ENCODE data around the gene FRAT1. TPM values are rescaled to one million over a fixed set of nuclear protein-coding genes. Genes with fewer than 3 reads are reported as not detected.

The FRAT1 gene
- polyA plus RNA-seq, 3 donors: 3.4 to 4.6 (median 4.3) TPM

- DNase-seq (ENCODE audit: extremely low read depth in 1 of 11, low read depth in 9 of 11, low spot score in 4 of 11): peak in 1 of 11 donors; percentile 12
These were observed 36.5 kb downstream of the FRAT1 start for GRCh38 chr10:97355571-97355975.

GRCh38 chr10:97356318-97356914 lies 37.3 kb downstream of the FRAT1 start:
- no peak for DNase-seq (ENCODE audit: extremely low read depth in 1 of 11, low read depth in 9 of 11, low spot score in 4 of 11)

GRCh38 chr10:97356918-97357317 lies 37.8 kb downstream of the FRAT1 start:
- no peak for DNase-seq (ENCODE audit: extremely low read depth in 1 of 11, low read depth in 9 of 11, low spot score in 4 of 11)

- no peak for DNase-seq (ENCODE audit: extremely low read depth in 1 of 11, low read depth in 9 of 11, low spot score in 4 of 11)
These were observed 39.3 kb downstream of the FRAT1 start for GRCh38 chr10:97358349-97358748.

GRCh38 chr10:97358781-97359180 lies 39.7 kb downstream of the FRAT1 start:
- DNase-seq (ENCODE audit: extremely low read depth in 1 of 11, low read depth in 9 of 11, low spot score in 4 of 11): no peak

- no peak for DNase-seq (ENCODE audit: extremely low read depth in 1 of 11, low read depth in 9 of 11, low spot score in 4 of 11)
These were observed 41.9 kb downstream of the FRAT1 start for GRCh38 chr10:97360705-97361536.

GRCh38 chr10:97361537-97361901 lies 42.4 kb downstream of the FRAT1 start:
- DNase-seq (ENCODE audit: extremely low read depth in 1 of 11, low read depth in 9 of 11, low spot score in 4 of 11): no peak

GRCh38 chr10:97362310-97363033 lies 43.4 kb downstream of the FRAT1 start:
- no peak for DNase-seq (ENCODE audit: extremely low read depth in 1 of 11, low read depth in 9 of 11, low spot score in 4 of 11)

- DNase-seq (ENCODE audit: extremely low read depth in 1 of 11, low read depth in 9 of 11, low spot score in 4 of 11): no peak
These were observed 44.0 kb downstream of the FRAT1 start for GRCh38 chr10:97363071-97363470.

GRCh38 chr10:97365761-97366351 lies 46.8 kb downstream of the FRAT1 start:
- DNase-seq (ENCODE audit: extremely low read depth in 1 of 11, low read depth in 9 of 11, low spot score in 4 of 11): no peak

- no peak for DNase-seq (ENCODE audit: extremely low read depth in 1 of 11, low read depth in 9 of 11, low spot score in 4 of 11)
These were observed 47.5 kb downstream of the FRAT1 start for GRCh38 chr10:97366572-97366971.

GRCh38 chr10:97367126-97367649 lies 48.1 kb downstream of the FRAT1 start:
- DNase-seq (ENCODE audit: extremely low read depth in 1 of 11, low read depth in 9 of 11, low spot score in 4 of 11): no peak

Other genes with a start within 250 kb of the FRAT1 start
- gene SLIT1, start 133.3 kb upstream of the FRAT1 start, polyA plus RNA-seq (ENCODE audit: insufficient read length in 3 of 3): 1 to 10 TPM; 6.9 to 7.7 (median 7.6) TPM
- gene ARHGAP19, start 26.6 kb upstream of the FRAT1 start, polyA plus RNA-seq (ENCODE audit: insufficient read length in 3 of 3): 10 to 100 TPM; 27.3 to 42.6 (median 28.7) TPM
- 10 to 100 TPM; 12.2 to 14.2 (median 13.2) TPM for gene FRAT2, start 15.5 kb downstream of the FRAT1 start, polyA plus RNA-seq (ENCODE audit: insufficient read length in 3 of 3)
- gene RRP12, start 82.1 kb downstream of the FRAT1 start, polyA plus RNA-seq (ENCODE audit: insufficient read length in 3 of 3): 10 to 100 TPM; 23.9 to 31.3 (median 25.9) TPM
- gene PGAM1, start 106.9 kb downstream of the FRAT1 start, polyA plus RNA-seq (ENCODE audit: insufficient read length in 3 of 3): 100 to 1,000 TPM; 172 to 199 (median 196) TPM
- 10 to 100 TPM; 30.3 to 38.9 (median 32.7) TPM for gene EXOSC1, start 126.7 kb downstream of the FRAT1 start, polyA plus RNA-seq (ENCODE audit: insufficient read length in 3 of 3)
- gene ZDHHC16, start 126.9 kb downstream of the FRAT1 start, polyA plus RNA-seq (ENCODE audit: insufficient read length in 3 of 3): 10 to 100 TPM; 38.5 to 40.3 (median 38.8) TPM
- gene MMS19, start 179.2 kb downstream of the FRAT1 start, polyA plus RNA-seq (ENCODE audit: insufficient read length in 3 of 3): 100 to 1,000 TPM in 1 of 3 donors, 10 to 100 TPM in 2; 93.5 to 107 (median 95.0) TPM
- gene UBTD1, start 179.7 kb downstream of the FRAT1 start, polyA plus RNA-seq (ENCODE audit: insufficient read length in 3 of 3): 10 to 100 TPM in 1 of 3 donors, 1 to 10 TPM in 2; 6.8 to 11.7 (median 9.8) TPM

Data from renal cortex interstitium (tissue), 11 donors.